AG09319 (cell line): ENCODE data around the gene CADM1.

Experiments used
- DNase-seq: peaks from one replicate; pipeline ENCODE4 v3.0.0-alpha.2; 2010; ENCODE audit warnings: low read depth; ENCODE audit errors: extremely low read depth
- CTCF ChIP-seq: IDR thresholded peaks from 2 replicates; pipeline ENCODE4 v1.5.1; 2011; ENCODE audit warnings: low read depth, mild to moderate bottlenecking, inconsistent platforms, low read length, moderate library complexity

Gene CADM1

GRCh38 chr11:115455613-115456012, 48.6 kb downstream of the CADM1 start:
- no peak for DNase-seq
- no peak for TF ChIP-seq CTCF

GRCh38 chr11:115454525-115454924, 49.7 kb downstream of the CADM1 start:
- no peak for DNase-seq
- no peak for TF ChIP-seq CTCF

- no peak for TF ChIP-seq CTCF
- DNase-seq: no peak
Observed at GRCh38 chr11:115453693-115454490, 50.3 kb downstream of the CADM1 start.

GRCh38 chr11:115452241-115452640, 52.0 kb downstream of the CADM1 start:
- DNase-seq: no peak

GRCh38 chr11:115450519-115450918, 53.7 kb downstream of the CADM1 start:
- DNase-seq: no peak
- no peak for TF ChIP-seq CTCF

More at GRCh38 chr11:115452241-115452640, 52.0 kb downstream of the CADM1 start:
- TF ChIP-seq CTCF: no peak

GRCh38 chr11:115447273-115447864, 56.8 kb downstream of the CADM1 start:
- no peak for TF ChIP-seq CTCF
- no peak for DNase-seq

- TF ChIP-seq CTCF: no peak
Observed at GRCh38 chr11:115446214-115446613, 58.0 kb downstream of the CADM1 start.

More at GRCh38 chr11:115446214-115446613, 58.0 kb downstream of the CADM1 start:
- no peak for DNase-seq
